Right cardiac atrium (tissue), 5 donors: ENCODE measurements around the gene BCAT1. TPM values are rescaled to one million over a fixed set of nuclear protein-coding genes. Genes with fewer than 3 reads are reported as not detected.

Experiments used
- ATAC-seq, 2 donors: fragments of 200-7000 bp; cut with Tn5 transposase; one replicate each; pipeline versions ENCODE4 v1.8.0 to v1.9.1; 2020; ENCODE audit warnings: moderate library complexity in 2 of 2, mild to moderate bottlenecking in 1 of 2
- DNase-seq, 3 donors: peaks; one replicate each; pipeline ENCODE4 v3.0.0-alpha.2; 2020
- H3K27ac ChIP-seq: one replicate; pipeline ENCODE4 v1.5.1; 2013; ENCODE audit warnings: mild to moderate bottlenecking, low read length, control low read depth, moderate library complexity
- H3K27me3 ChIP-seq: one replicate; pipeline ENCODE4 v1.6.1; 2013; ENCODE audit not compliant: control insufficient read depth, insufficient read depth
- H3K4me1 ChIP-seq: one replicate; pipeline ENCODE4 v1.6.1; 2013; ENCODE audit warnings: low read length; ENCODE audit not compliant: control insufficient read depth, insufficient read depth
- H3K4me3 ChIP-seq: one replicate; pipeline ENCODE4 v1.5.1; 2013; ENCODE audit warnings: low read length, control low read depth
- H3K9me3 ChIP-seq: one replicate; pipeline ENCODE4 v1.6.1; 2013; ENCODE audit warnings: low read length; ENCODE audit not compliant: control insufficient read depth
- WGBS: extraction: QIAGEN DNeasy Blood & Tissue Kit; methylation state at CpG from one replicate; pipeline ENCODE4 v1.1.7; 2013; 5-methylcytosine and 5-hydroxymethylcytosine counted together
- intact Hi-C, 4 donors: fragments of 100-400 bp; cut with DNase I; formaldehyde crosslinking; loops; one replicate each; pipeline versions ENCODE4 v1.11.0 to v1.14.0; 2022 to 2023
- polyA plus RNA-seq: library from polyadenylated mRNA; stranded (reverse); fragments of 200-250 nt; gene quantifications from one replicate; pipeline ENCODE4 v1.2.3, GENCODE V29; 2013
- total RNA-seq, 4 donors: library from RNA; stranded (reverse); fragmentation: NEBNext Ultra II Directional; extraction: Animal tissue kit (Norgen Biotek cat#: 25700); gene quantifications; one replicate each; pipeline ENCODE4 v1.2.1, GENCODE V29; 2021
- donor health status: healthy with polysubstance abuse.
- donor health status: DM: no; HTN: yes; CAD: no.
- donor health status: DM: no; HTN: no; CAD: no.
- donor health status: DM: no; HTN: yes; CAD: no; lungs with severe emphysema.
- donor health status: DM: yes; HTN: yes; CAD: no.

Gene BCAT1
- total and polyA plus RNA-seq, 5 donors = 0.86 to 9.0 (median 5.7) TPM

- Histone ChIP-seq H3K27me3 (no peaks in the 10 kb centered on the region), H3K9me3 (no peaks in the 10 kb centered on the region), H3K4me3 (no peak overlapping the region), H3K27ac (no peak overlapping the region), H3K4me1 (no peaks in the 10 kb centered on the region)
- 75% methylated on average over 1 of the region's 1 CpG for WGBS
- DNase-seq (no peak), ATAC-seq (no peak)
- intact Hi-C loops = no loop called here
Measured at GRCh38 chr12:24760162-24760561, 188.7 kb downstream of the BCAT1 start.

Other genes with a start within 250 kb of the BCAT1 start
- gene DNAI7, start 246.1 kb upstream of the BCAT1 start, total RNA-seq = 1 to 10 TPM in 3 of 4 donors, under 1 TPM in 1; 0.83 to 2.2 (median 1.7) TPM
- 0.32 TPM for gene DNAI7, start 246.1 kb upstream of the BCAT1 start, polyA plus RNA-seq
- 10 to 100 TPM; 48.5 to 58.1 (median 54.2) TPM for gene ETFRF1, start 246.1 kb upstream of the BCAT1 start, total RNA-seq
- 76.0 TPM for gene ETFRF1, start 246.1 kb upstream of the BCAT1 start, polyA plus RNA-seq